ENCODE measurements around the gene FRS2. TPM values are rescaled to one million over a fixed set of nuclear protein-coding genes. Genes with fewer than 3 reads are reported as not detected.
"Not testable (repeated sequence)": the region's sequence is repeated elsewhere in the genome, so short reads cannot be mapped to it uniquely, and the experiment has no call there.

Gene FRS2
- total and polyA plus RNA-seq, 2 donors = 8.4 to 15.9 TPM

GRCh38 chr12:69595689-69596088 is 125.5 kb downstream of the FRS2 start:
- no peak for DNase-seq (ENCODE audit: low read depth in 6 of 9, low spot score in 9 of 9)
- 97% methylated on average over 2 of the region's 2 CpGs for WGBS
- H3K9me3 ChIP-seq (ENCODE audit: control insufficient read depth in 2 of 2, insufficient read depth in 1 of 2, low read length in 1 of 2) = no peaks in the 10 kb centered on the region
- no peaks in the 10 kb centered on the region for H3K4me1 ChIP-seq (ENCODE audit: control insufficient read depth in 2 of 2, insufficient read depth in 2 of 2, low read length in 2 of 2)
- H3K27me3 ChIP-seq (ENCODE audit: control insufficient read depth in 2 of 2, insufficient read depth in 1 of 2, low read length in 1 of 2) = no peaks in the 10 kb centered on the region
- H3K4me3 ChIP-seq (ENCODE audit: low read length in 2 of 2) = no peak overlapping the region
- H3K36me3 ChIP-seq (ENCODE audit: control insufficient read depth in 2 of 2, insufficient read depth in 2 of 2, low read length in 1 of 2) = peaks cover 59 to 86% of the 10 kb centered on the region in 2 donors
- no peak overlapping the region for H3K27ac ChIP-seq (ENCODE audit: low read depth in 1 of 2, low read length in 1 of 2)

- Histone ChIP-seq H3K27me3 (ENCODE audit: control insufficient read depth in 2 of 2, insufficient read depth in 1 of 2, low read length in 1 of 2) (no peaks in the 10 kb centered on the region), H3K9me3 (ENCODE audit: control insufficient read depth in 2 of 2, insufficient read depth in 1 of 2, low read length in 1 of 2) (no peaks in the 10 kb centered on the region), H3K4me3 (ENCODE audit: low read length in 2 of 2) (no peak overlapping the region), H3K36me3 (ENCODE audit: control insufficient read depth in 2 of 2, insufficient read depth in 2 of 2, low read length in 1 of 2) (peaks cover 49 to 92% of the 10 kb centered on the region in 2 donors), H3K4me1 (ENCODE audit: control insufficient read depth in 2 of 2, insufficient read depth in 2 of 2, low read length in 2 of 2) (no peaks in the 10 kb centered on the region), H3K27ac (ENCODE audit: low read depth in 1 of 2, low read length in 1 of 2) (no peak overlapping the region)
- 98% methylated on average over 4 of the region's 4 CpGs for WGBS
- DNase-seq (ENCODE audit: low read depth in 6 of 9, low spot score in 9 of 9) = no peak
These were observed 128.1 kb downstream of the FRS2 start for GRCh38 chr12:69598174-69598753.

- H3K36me3 ChIP-seq (ENCODE audit: control insufficient read depth in 2 of 2, insufficient read depth in 2 of 2, low read length in 1 of 2) = peaks cover 38 to 72% of the 10 kb centered on the region in 2 donors
- no peak overlapping the region for H3K27ac ChIP-seq (ENCODE audit: low read depth in 1 of 2, low read length in 1 of 2)
- H3K4me3 ChIP-seq (ENCODE audit: low read length in 2 of 2) = no peak overlapping the region
- no peaks in the 10 kb centered on the region for H3K27me3 ChIP-seq (ENCODE audit: control insufficient read depth in 2 of 2, insufficient read depth in 1 of 2, low read length in 1 of 2)
- H3K4me1 ChIP-seq (ENCODE audit: control insufficient read depth in 2 of 2, insufficient read depth in 2 of 2, low read length in 2 of 2) = no peaks in the 10 kb centered on the region
- DNase-seq (ENCODE audit: low read depth in 6 of 9, low spot score in 9 of 9) = no peak
- H3K9me3 ChIP-seq (ENCODE audit: control insufficient read depth in 2 of 2, insufficient read depth in 1 of 2, low read length in 1 of 2) = peaks cover 0 to 1% of the 10 kb centered on the region in 2 donors
These were observed 130.6 kb downstream of the FRS2 start for GRCh38 chr12:69600804-69601203.

DNA sequence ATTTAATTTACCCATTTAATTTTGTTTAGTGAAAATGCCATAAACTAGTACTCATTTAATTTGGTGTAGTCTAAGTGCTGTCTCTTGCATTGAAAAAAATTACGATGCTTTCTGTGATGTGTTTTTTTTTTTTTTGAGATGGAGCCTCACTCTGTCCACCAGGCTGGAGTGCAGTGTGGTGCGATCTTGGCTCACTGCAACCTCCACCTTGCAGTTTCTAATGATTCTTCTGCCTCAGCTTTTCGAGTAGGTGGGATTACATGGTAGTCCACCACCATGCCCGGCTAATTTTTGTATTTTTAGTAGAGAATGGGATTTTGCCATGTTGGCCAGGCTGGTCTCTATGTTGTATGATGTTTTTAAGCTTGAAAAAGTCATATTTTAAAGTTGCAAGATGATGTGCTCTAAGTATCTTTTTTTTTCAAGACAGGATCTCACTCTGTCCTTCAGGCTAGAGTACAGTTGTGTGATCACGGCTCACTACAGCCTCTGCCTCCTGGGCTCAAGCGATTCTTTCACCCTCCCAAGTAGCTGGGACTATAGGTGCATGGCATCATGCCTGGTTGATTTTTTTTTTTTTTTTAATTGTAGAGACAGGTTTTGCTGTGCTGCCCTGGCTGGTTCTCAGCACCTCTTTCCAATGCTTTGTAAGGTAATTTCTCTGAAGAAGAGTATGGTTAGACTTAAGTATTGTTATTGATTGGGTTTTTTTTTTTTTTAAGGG is 131.9 kb downstream of the FRS2 start:
- no peaks in the 10 kb centered on the region for H3K27me3 ChIP-seq (ENCODE audit: control insufficient read depth in 2 of 2, insufficient read depth in 1 of 2, low read length in 1 of 2)
- peaks cover 36 to 62% of the 10 kb centered on the region in 2 donors for H3K36me3 ChIP-seq (ENCODE audit: control insufficient read depth in 2 of 2, insufficient read depth in 2 of 2, low read length in 1 of 2)

DNA sequence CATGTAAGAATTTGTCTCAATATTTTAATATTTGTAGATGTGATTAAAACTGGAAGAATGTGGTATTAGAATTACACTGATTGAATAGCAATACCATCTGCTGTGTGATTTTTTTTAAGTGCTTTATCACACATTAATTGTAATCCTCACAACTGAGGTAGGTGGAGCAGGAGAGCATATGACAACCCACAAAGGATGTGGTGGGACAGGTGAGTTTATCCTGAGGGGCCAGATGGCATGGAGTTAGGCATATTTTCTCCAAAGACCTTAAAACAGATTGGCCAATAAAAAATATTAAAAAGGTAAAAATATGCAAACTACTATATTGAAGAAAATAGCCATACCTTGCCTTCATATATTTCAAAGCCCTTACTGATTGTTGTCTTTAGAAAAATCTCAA is 132.8 kb downstream of the FRS2 start:
- Histone ChIP-seq H3K27me3 (ENCODE audit: control insufficient read depth in 2 of 2, insufficient read depth in 1 of 2, low read length in 1 of 2) (no peaks in the 10 kb centered on the region), H3K9me3 (ENCODE audit: control insufficient read depth in 2 of 2, insufficient read depth in 1 of 2, low read length in 1 of 2) (peaks cover 0 to 1% of the 10 kb centered on the region in 2 donors), H3K36me3 (ENCODE audit: control insufficient read depth in 2 of 2, insufficient read depth in 2 of 2, low read length in 1 of 2) (peaks cover 28 to 54% of the 10 kb centered on the region in 2 donors), H3K27ac (ENCODE audit: low read depth in 1 of 2, low read length in 1 of 2) (no peak overlapping the region), H3K4me1 (ENCODE audit: control insufficient read depth in 2 of 2, insufficient read depth in 2 of 2, low read length in 2 of 2) (no peaks in the 10 kb centered on the region), H3K4me3 (ENCODE audit: low read length in 2 of 2) (no peak overlapping the region)
- no peak for DNase-seq (ENCODE audit: low read depth in 6 of 9, low spot score in 9 of 9)

More for the DNA sequence above, 131.9 kb downstream of the FRS2 start:
- Histone ChIP-seq H3K27ac (ENCODE audit: low read depth in 1 of 2, low read length in 1 of 2) (no peak overlapping the region), H3K4me3 (ENCODE audit: low read length in 2 of 2) (no peak overlapping the region), H3K9me3 (ENCODE audit: control insufficient read depth in 2 of 2, insufficient read depth in 1 of 2, low read length in 1 of 2) (peaks cover 0 to 1% of the 10 kb centered on the region in 2 donors), H3K4me1 (ENCODE audit: control insufficient read depth in 2 of 2, insufficient read depth in 2 of 2, low read length in 2 of 2) (no peaks in the 10 kb centered on the region)
- 98% methylated on average over 6 of the region's 6 CpGs for WGBS
- no peak for DNase-seq (ENCODE audit: low read depth in 6 of 9, low spot score in 9 of 9)

- peaks cover 23 to 48% of the 10 kb centered on the region in 2 donors for H3K36me3 ChIP-seq (ENCODE audit: control insufficient read depth in 2 of 2, insufficient read depth in 2 of 2, low read length in 1 of 2)
- not testable (repeated sequence) for H3K4me3 ChIP-seq (ENCODE audit: low read length in 2 of 2); H3K27ac ChIP-seq (ENCODE audit: low read depth in 1 of 2, low read length in 1 of 2); H3K27me3 ChIP-seq (ENCODE audit: control insufficient read depth in 2 of 2, insufficient read depth in 1 of 2, low read length in 1 of 2); DNase-seq (ENCODE audit: low read depth in 6 of 9, low spot score in 9 of 9); H3K9me3 ChIP-seq (ENCODE audit: control insufficient read depth in 2 of 2, insufficient read depth in 1 of 2, low read length in 1 of 2); H3K4me1 ChIP-seq (ENCODE audit: control insufficient read depth in 2 of 2, insufficient read depth in 2 of 2, low read length in 2 of 2)
- 98% methylated on average over 6 of the region's 6 CpGs for WGBS
These were observed 133.4 kb downstream of the FRS2 start for GRCh38 chr12:69603556-69603955.

DNA sequence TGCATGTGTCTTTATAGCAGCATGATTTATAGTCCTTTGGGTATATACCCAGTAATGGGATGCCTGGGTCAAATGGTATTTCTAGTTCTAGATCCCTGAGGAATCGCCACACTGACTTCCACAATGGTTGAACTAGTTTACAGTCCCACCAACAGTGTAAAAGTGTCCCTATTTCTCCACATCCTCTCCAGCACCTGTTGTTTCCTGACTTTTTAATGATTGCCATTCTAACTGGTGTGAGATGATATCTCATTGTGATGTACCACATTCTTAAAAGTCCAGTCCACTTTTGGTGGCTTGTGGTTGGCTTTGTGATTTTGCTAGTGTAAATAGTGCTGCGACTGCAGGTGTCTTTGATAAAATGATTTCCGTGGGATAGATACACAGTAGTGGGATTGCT is 134.1 kb downstream of the FRS2 start:
- not testable (repeated sequence) for H3K27ac ChIP-seq (ENCODE audit: low read depth in 1 of 2, low read length in 1 of 2); DNase-seq (ENCODE audit: low read depth in 6 of 9, low spot score in 9 of 9); H3K9me3 ChIP-seq (ENCODE audit: control insufficient read depth in 2 of 2, insufficient read depth in 1 of 2, low read length in 1 of 2); H3K4me1 ChIP-seq (ENCODE audit: control insufficient read depth in 2 of 2, insufficient read depth in 2 of 2, low read length in 2 of 2); H3K27me3 ChIP-seq (ENCODE audit: control insufficient read depth in 2 of 2, insufficient read depth in 1 of 2, low read length in 1 of 2); H3K4me3 ChIP-seq (ENCODE audit: low read length in 2 of 2)
- peaks cover 18 to 42% of the 10 kb centered on the region in 2 donors for H3K36me3 ChIP-seq (ENCODE audit: control insufficient read depth in 2 of 2, insufficient read depth in 2 of 2, low read length in 1 of 2)
- WGBS = 93% methylated on average over 2 of the region's 3 CpGs

GRCh38 chr12:69608114-69608513 is 137.9 kb downstream of the FRS2 start:
- peaks cover 4 to 5% of the 10 kb centered on the region in 2 donors for H3K36me3 ChIP-seq (ENCODE audit: control insufficient read depth in 2 of 2, insufficient read depth in 2 of 2, low read length in 1 of 2)
- no peak for DNase-seq (ENCODE audit: low read depth in 6 of 9, low spot score in 9 of 9)
- H3K4me3 ChIP-seq (ENCODE audit: low read length in 2 of 2) = no peak overlapping the region
- peaks cover 0 to 1% of the 10 kb centered on the region in 2 donors for H3K9me3 ChIP-seq (ENCODE audit: control insufficient read depth in 2 of 2, insufficient read depth in 1 of 2, low read length in 1 of 2)
- 90% methylated on average over 2 of the region's 2 CpGs for WGBS
- H3K27ac ChIP-seq (ENCODE audit: low read depth in 1 of 2, low read length in 1 of 2) = no peak overlapping the region
- no peaks in the 10 kb centered on the region for H3K4me1 ChIP-seq (ENCODE audit: control insufficient read depth in 2 of 2, insufficient read depth in 2 of 2, low read length in 2 of 2)
- H3K27me3 ChIP-seq (ENCODE audit: control insufficient read depth in 2 of 2, insufficient read depth in 1 of 2, low read length in 1 of 2) = no peaks in the 10 kb centered on the region

- WGBS = 95% methylated on average over 15 of the region's 15 CpGs
- no peaks in the 10 kb centered on the region for H3K36me3 ChIP-seq (ENCODE audit: control insufficient read depth in 2 of 2, insufficient read depth in 2 of 2, low read length in 1 of 2)
- no peaks in the 10 kb centered on the region for H3K9me3 ChIP-seq (ENCODE audit: control insufficient read depth in 2 of 2, insufficient read depth in 1 of 2, low read length in 1 of 2)
- no peak overlapping the region for H3K27ac ChIP-seq (ENCODE audit: low read depth in 1 of 2, low read length in 1 of 2)
- H3K27me3 ChIP-seq (ENCODE audit: control insufficient read depth in 2 of 2, insufficient read depth in 1 of 2, low read length in 1 of 2) = no peaks in the 10 kb centered on the region
- no peaks in the 10 kb centered on the region for H3K4me1 ChIP-seq (ENCODE audit: control insufficient read depth in 2 of 2, insufficient read depth in 2 of 2, low read length in 2 of 2)
- no peak for DNase-seq (ENCODE audit: low read depth in 6 of 9, low spot score in 9 of 9)
- no peak overlapping the region for H3K4me3 ChIP-seq (ENCODE audit: low read length in 2 of 2)
These were observed 139.9 kb downstream of the FRS2 start for GRCh38 chr12:69610126-69610525.
